Ascending aorta (tissue), 2 donors: ENCODE measurements around the gene ALKBH6. TPM values are rescaled to one million over a fixed set of nuclear protein-coding genes. Genes with fewer than 3 reads are reported as not detected.

Source experiments
- DNase-seq, 2 donors: peaks; one replicate each; pipeline ENCODE4 v3.0.0-alpha.2; 2019; ENCODE audit warnings: low spot score in 2 of 2
- H3K27ac ChIP-seq, 2 donors: fragments of 200-600 bp; sonication (generic); one replicate each; pipeline ENCODE4 v1.5.1; 2016 to 2017; ENCODE audit warnings: mild to moderate bottlenecking in 1 of 2
- H3K27me3 ChIP-seq: fragments of 200-600 bp; sonication (generic); one replicate; pipeline ENCODE4 v1.5.1; 2017
- H3K36me3 ChIP-seq, 2 donors: fragments of 200-600 bp; sonication (generic); one replicate each; pipeline ENCODE4 v1.5.1; 2016
- H3K4me1 ChIP-seq, 2 donors: fragments of 200-600 bp; sonication (generic); one replicate each; pipeline ENCODE4 v1.5.1; 2016 to 2017; ENCODE audit warnings: mild to moderate bottlenecking in 1 of 2
- H3K4me3 ChIP-seq, 2 donors: fragments of 200-600 bp; sonication (generic); one replicate each; pipeline ENCODE4 v1.5.1; 2016 to 2017; ENCODE audit warnings: mild to moderate bottlenecking in 1 of 2
- H3K9me3 ChIP-seq, 2 donors: fragments of 200-600 bp; sonication (generic); one replicate each; pipeline ENCODE4 v1.5.1; 2016
- CTCF ChIP-seq, 3 experiments: fragments of 200-600 bp in 2 of 3; fragments of 450-650 bp in 1 of 3; sonication (generic) in 2 of 3; IDR thresholded peaks; one replicate each; pipeline ENCODE4 v1.5.1; 2016 to 2019; ENCODE audit warnings: antibody characterized with exemption in 3 of 3, mild to moderate bottlenecking in 1 of 3, moderate library complexity in 1 of 3
- intact Hi-C: fragments of 100-400 bp; cut with DNase I; formaldehyde crosslinking; loops from one replicate; pipeline ENCODE4 v1.15.1; 2023
- total RNA-seq: library from RNA; depleted of rRNA; stranded (reverse); fragments of >200 nt; gene quantifications from one replicate; pipeline ENCODE4 v1.1.0, GENCODE V29; 2016

The ALKBH6 gene
- total RNA-seq, 1 donor from 2014 or later, result 35.3 TPM

- no peaks in the 10 kb centered on the region for H3K27me3 ChIP-seq
- no peaks in the 10 kb centered on the region for H3K36me3 ChIP-seq
- no peak for DNase-seq
- no peak for TF ChIP-seq CTCF (IDR thresholded peaks at IDR 0.05)
- H3K27ac ChIP-seq, result no peak overlapping the region
- H3K9me3 ChIP-seq, result no peaks in the 10 kb centered on the region
- H3K4me3 ChIP-seq, result no peak overlapping the region
- peaks cover 0 to 12% of the 10 kb centered on the region in 2 donors for H3K4me1 ChIP-seq
- intact Hi-C loops, result no loop called here
Measured at GRCh38 chr19:36006955-36007354, 7.1 kb downstream of the ALKBH6 start.

DNA sequence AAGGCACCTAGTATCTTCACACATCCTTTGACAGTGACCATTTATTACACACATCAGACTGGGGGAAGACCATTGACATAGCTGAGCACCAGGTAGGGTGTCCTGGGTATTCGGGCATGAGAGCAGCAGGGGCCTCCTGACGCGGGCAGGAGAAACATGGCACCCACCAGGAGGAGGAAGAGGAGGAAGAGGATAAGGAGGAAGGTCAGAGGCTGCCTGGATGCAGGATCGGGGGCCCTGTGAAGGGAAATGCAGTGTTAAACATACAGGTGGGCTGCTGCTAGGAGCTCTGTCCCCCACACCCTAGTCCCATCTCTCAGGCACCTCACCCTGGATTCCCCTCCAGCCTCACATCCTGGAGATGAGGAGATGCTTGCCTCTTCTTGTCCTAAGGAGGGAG lies 10.7 kb downstream of the ALKBH6 start:
- Histone ChIP-seq H3K27me3 (no peaks in the 10 kb centered on the region), H3K4me1 (peaks cover 0 to under 1% of the 10 kb centered on the region in 2 donors), H3K27ac (no peak overlapping the region), H3K4me3 (no peak overlapping the region), H3K9me3 (no peaks in the 10 kb centered on the region), H3K36me3 (peaks cover 0 to 4% of the 10 kb centered on the region in 2 donors)
- no peak for TF ChIP-seq CTCF (IDR thresholded peaks at IDR 0.05)
- DNase-seq, result no peak
- intact Hi-C loops, result no loop called here

DNA sequence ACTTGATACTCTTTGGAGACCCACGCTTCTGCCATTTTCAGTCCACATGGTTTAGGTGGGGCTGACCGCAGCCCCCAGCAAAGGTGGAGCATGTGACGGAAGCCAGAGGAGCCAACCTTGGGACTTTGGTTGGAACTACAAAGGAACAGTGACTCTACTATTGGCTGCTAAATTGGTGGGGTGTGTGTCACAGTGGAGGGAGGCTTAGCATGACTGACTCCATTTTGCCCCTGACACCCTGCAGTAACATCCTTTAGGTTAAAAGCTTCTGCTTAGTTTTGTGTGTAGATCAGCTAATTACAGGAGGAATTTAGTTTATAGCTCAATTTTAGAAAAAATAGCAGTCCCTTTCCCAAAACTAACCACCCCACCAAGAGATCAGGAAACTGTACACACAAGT lies 12.4 kb downstream of the ALKBH6 start:
- no peak for DNase-seq
- intact Hi-C loops, result no loop called here
- Histone ChIP-seq H3K27me3 (no peaks in the 10 kb centered on the region), H3K4me1 (peaks cover 0 to 2% of the 10 kb centered on the region in 2 donors), H3K4me3 (no peak overlapping the region), H3K9me3 (no peaks in the 10 kb centered on the region), H3K36me3 (peaks cover 4 to 10% of the 10 kb centered on the region in 2 donors), H3K27ac (no peak overlapping the region)
- no peak for TF ChIP-seq CTCF (IDR thresholded peaks at IDR 0.05)

- no peak for DNase-seq
- Histone ChIP-seq H3K27ac (peak overlapping the region in 1 of 2 donors; percentile 4), H3K9me3 (no peaks in the 10 kb centered on the region), H3K36me3 (peaks cover 4 to 10% of the 10 kb centered on the region in 2 donors), H3K4me1 (peaks cover 3 to 14% of the 10 kb centered on the region in 2 donors), H3K27me3 (no peaks in the 10 kb centered on the region), H3K4me3 (no peak overlapping the region)
- TF ChIP-seq CTCF (IDR thresholded peaks at IDR 0.05), result no peak
- intact Hi-C loops, result loop anchor here (5.0 kb wide), 2 partner anchors 36 to 56 kb away; partner anchors contain the start of genes CLIP3, THAP8 and WDR62
Measured at GRCh38 chr19:35996777-35997176, 17.2 kb downstream of the ALKBH6 start.

DNA sequence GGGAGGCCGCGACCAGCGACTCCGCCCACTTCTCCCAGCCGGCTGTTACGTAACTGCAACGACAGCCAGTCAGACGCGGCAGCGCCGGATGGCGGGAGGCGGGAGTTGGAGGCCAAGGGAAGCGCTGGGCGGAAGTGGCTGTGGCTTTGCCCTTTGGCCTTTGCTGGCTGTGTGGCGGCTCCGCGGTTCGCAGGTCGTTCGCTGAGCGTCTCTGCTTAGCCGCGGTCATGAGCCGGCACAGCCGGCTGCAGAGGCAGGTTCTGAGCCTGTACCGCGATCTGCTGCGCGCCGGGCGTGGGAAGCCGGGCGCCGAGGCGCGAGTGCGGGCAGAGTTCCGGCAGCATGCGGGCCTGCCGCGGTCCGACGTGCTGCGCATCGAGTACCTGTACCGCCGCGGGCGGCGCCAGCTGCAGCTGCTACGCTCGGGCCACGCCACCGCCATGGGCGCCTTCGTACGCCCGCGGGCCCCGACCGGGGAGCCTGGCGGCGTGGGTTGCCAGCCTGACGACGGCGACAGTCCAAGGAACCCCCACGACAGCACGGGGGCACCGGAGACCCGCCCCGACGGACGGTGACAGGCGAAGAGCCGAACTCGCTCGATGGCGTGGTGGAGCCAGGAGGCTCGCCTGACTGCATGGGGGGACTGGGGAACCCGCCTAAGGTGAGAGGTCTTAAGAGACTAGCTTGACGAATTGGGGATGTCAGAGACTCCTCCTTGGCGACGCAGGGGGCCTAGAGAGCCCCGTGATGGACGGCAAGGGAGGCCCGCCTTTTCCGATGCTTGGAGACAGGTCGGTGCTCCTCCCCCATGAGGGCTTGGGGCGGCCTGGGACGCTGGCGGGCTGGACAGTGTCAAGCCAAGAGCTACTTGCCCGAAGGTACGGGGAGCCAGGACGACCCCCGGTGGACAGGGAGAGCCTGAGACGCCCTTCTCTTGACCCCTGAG lies 18.7 kb downstream of the ALKBH6 start, which contains the start of gene SDHAF1:
SDHAF1 (plus strand) TSS at position 141 of the 946 bp plus-strand sequence; CDS start at position 228, 87 bp downstream.
- intact Hi-C loops, result loop anchor here (1.0 to 5.0 kb wide), 5 partner anchors 19 to 255 kb away; partner anchors contain the start of genes ALKBH6, CLIP3, POLR2I and TBCB
- Histone ChIP-seq H3K27me3 (no peaks in the 10 kb centered on the region), H3K27ac (peak within 1 kb of the TSS; percentile 73 to 74), H3K9me3 (no peaks in the 10 kb centered on the region), H3K36me3 (peaks cover 0 to 10% of the 10 kb centered on the region in 2 donors), H3K4me1 (peaks cover 3 to 14% of the 10 kb centered on the region in 2 donors), H3K4me3 (peak within 1 kb of the TSS; percentile 82 to 87)
- TF ChIP-seq CTCF (IDR thresholded peaks at IDR 0.05), result no peak
- DNase-seq, result peak; percentile 85 to 98
